GM10266 (cell line): Measurements from ENCODE around the gene BDNF.

Source experiments
- DNase-seq: peaks from one replicate; pipeline ENCODE4 v3.0.0; 2012; ENCODE audit errors: extremely low spot score
- CTCF ChIP-seq: IDR thresholded peaks from 2 replicates; pipeline ENCODE4 v1.5.1; 2012; ENCODE audit warnings: mild to moderate bottlenecking, low read depth; ENCODE audit not compliant: control insufficient read depth, insufficient read depth; ENCODE audit errors: missing control alignments

Gene BDNF

GRCh38 chr11:27722117-27722952 is 22.1 kb upstream of the BDNF start:
- DNase-seq = peak; percentile 20
- TF ChIP-seq CTCF = no peak

DNA sequence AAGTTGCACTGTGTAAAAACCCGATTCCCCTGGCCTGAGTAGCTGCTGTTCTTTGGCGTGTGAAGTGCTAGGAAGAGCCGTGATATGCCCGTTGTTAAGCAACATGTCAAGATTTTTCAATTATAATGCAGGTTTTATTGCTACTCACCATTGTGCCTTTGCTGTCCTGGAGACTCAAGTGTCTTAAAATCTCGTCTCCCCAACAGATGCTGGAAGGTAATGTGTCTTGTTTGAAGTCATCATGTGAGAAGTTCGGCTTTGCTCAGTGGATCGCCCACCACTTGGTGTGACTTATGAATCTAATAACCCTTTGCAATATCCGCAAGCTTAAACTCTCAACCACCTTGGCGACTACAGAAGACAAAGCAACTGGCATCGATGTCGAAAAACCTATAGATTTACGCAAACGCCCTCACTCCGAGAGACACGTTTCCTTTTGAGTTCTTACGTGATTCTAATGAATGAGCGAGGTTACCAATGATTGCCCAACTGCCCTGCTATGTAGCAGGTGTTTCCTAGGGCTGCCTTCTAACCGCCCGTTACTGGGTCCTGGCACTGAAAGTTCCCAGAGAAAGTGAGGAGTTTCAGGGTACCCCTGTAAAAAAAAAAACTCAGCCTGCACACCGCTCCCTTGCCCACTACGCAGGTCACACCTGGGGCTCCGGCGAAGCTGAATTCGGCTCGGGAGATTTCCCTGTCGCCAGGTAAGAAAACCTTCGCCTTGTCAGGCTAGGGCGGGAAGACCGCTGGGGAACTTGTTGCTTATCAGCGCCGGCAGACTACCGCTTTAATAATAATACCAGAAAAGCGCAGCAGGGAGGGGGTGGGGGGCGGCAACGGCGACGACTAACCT is 21.2 kb upstream of the BDNF start:
- DNase-seq = peak; percentile 15
- TF ChIP-seq CTCF = no peak

GRCh38 chr11:27720277-27720830 is 20.1 kb upstream of the BDNF start:
- peak; percentile 69 for DNase-seq
- no peak for TF ChIP-seq CTCF

GRCh38 chr11:27719546-27719925 is 19.3 kb upstream of the BDNF start:
- no peak for DNase-seq

DNA sequence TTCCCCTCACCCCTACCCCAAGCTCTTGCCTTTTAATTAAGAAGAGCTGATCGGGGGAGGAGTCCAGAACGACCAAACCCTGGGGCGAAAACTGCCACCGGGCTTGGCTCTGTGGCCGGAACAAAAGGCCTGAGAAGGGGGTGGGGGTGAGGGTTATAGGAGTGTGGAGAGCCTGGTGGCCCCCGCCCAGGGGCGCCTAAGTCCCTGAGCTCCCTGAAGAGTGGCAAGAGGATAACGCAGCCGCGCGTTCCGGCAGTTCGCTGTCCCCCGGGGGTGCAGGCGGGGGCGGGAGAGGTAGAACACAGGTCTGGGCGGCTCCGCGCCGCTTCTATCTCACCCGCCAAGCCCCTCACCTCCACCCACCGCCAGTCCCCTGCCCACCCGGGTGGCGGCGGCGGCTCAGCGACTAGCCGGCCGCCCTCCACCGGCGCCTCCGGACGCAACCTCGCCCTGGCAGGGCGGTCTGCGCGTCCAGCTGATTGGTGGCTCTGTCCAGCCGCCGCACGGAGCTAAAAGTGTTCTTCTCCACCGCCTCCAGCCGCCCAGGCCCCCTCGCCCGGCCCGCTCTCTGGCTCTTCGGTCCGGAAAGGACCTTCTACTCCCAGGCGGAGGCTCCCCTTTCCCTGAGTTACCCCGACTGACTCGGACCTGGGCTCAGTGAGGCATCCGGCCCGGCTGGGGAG is 18.7 kb upstream of the BDNF start:
- peak; percentile 17 for DNase-seq
- no peak for TF ChIP-seq CTCF

More at GRCh38 chr11:27719546-27719925, 19.3 kb upstream of the BDNF start:
- TF ChIP-seq CTCF = no peak

- TF ChIP-seq CTCF = no peak
- no peak for DNase-seq
These were observed 18.1 kb upstream of the BDNF start for GRCh38 chr11:27718346-27718862.
